NT2/D1 (cell line): ENCODE data around the gene RUNX2.

Experiments used
- SUZ12 ChIP-seq: IDR thresholded peaks from 2 replicates; pipeline ENCODE4 v1.6.1; 2011; ENCODE audit not compliant: insufficient read length, insufficient read depth; ENCODE audit errors: extremely low read depth
- YY1 ChIP-seq: IDR thresholded peaks from 2 replicates; pipeline ENCODE4 v1.6.1; 2011; ENCODE audit not compliant: insufficient read length, insufficient read depth
- ZNF274 ChIP-seq: IDR thresholded peaks from 2 replicates; pipeline ENCODE4 v1.6.1; 2011; ENCODE audit warnings: mild to moderate bottlenecking, low read depth, low read length

- TF ChIP-seq SUZ12, result no peak
- no peak for TF ChIP-seq YY1
- no peak for TF ChIP-seq ZNF274
Measured at GRCh38 chr6:45350186-45350710, 22.1 kb downstream of the RUNX2 start.
